ENCODE measurements around the gene DOCK11.

DNA sequence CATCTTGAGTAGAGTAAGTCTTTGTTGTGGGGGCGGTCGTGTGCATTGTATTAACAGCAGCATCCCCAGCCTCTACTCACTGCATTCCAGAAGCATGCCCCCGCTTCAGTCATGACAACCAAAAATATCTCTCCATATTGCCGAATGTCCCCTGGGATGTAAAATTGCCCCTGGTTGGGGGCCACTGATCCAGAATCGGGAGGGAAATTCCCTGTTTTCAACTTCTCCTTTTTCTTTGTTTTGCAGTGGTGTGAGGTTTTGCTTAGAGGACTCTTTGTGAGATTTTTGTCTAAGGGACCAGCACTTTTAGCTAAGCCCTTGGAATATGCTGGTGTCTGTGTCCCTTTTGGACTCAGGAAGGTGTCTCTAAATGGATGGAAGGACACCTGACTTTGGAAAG is 228.8 kb downstream of the DOCK11 start:
- TF ChIP-seq CTCF (conservative IDR thresholded peaks at IDR 0.05; ENCODE audit: low read depth, low read length) (no peak), EZH2phosphoT487 (IDR thresholded peaks at IDR 0.05; ENCODE audit: borderline replicate concordance, low read length) (no peak), EZH2 (IDR thresholded peaks at IDR 0.05; ENCODE audit: low read length, unreplicated experiment) (no peak)
